HG02571 (cell line): ENCODE measurements around the gene RCVRN.

ENCODE experiments used
- ATAC-seq: cut with Tn5 transposase; IDR thresholded peaks from one replicate; pipeline ENCODE4 v1.9.1; 2021; ENCODE audit warnings: mild to moderate bottlenecking, moderate library complexity; ENCODE audit not compliant: unreplicated experiment

The RCVRN gene

GRCh38 chr17:9905078-9905415, at the start of gene RCVRN:
Gene RCVRN, minus strand, starts transcription at chr17:9905271. Its CDS starts 91 bp downstream, at chr17:9905180.
- ATAC-seq = no peak

GRCh38 chr17:9953492-9953891, 48.4 kb upstream of the RCVRN start:
- no peak for ATAC-seq

- no peak for ATAC-seq
Observed at GRCh38 chr17:9951803-9952202, 46.7 kb upstream of the RCVRN start.

GRCh38 chr17:9948928-9949327, 43.9 kb upstream of the RCVRN start:
- no peak for ATAC-seq

- no peak for ATAC-seq
Observed at GRCh38 chr17:9944704-9945103, 39.6 kb upstream of the RCVRN start.

GRCh38 chr17:9943343-9943742, 38.3 kb upstream of the RCVRN start:
- ATAC-seq = no peak

- no peak for ATAC-seq
Observed at GRCh38 chr17:9942885-9943284, 37.8 kb upstream of the RCVRN start.

GRCh38 chr17:9941305-9941704, 36.2 kb upstream of the RCVRN start:
- no peak for ATAC-seq

- no peak for ATAC-seq
Observed at GRCh38 chr17:9940841-9941240, 35.8 kb upstream of the RCVRN start.

- no peak for ATAC-seq
Observed at GRCh38 chr17:9938764-9939163, 33.7 kb upstream of the RCVRN start.

GRCh38 chr17:9937901-9938300, 32.8 kb upstream of the RCVRN start:
- no peak for ATAC-seq

GRCh38 chr17:9937241-9937761, 32.2 kb upstream of the RCVRN start:
- ATAC-seq = no peak

- ATAC-seq = no peak
Observed at GRCh38 chr17:9936095-9936494, 31.0 kb upstream of the RCVRN start.

- no peak for ATAC-seq
Observed at GRCh38 chr17:9935408-9935807, 30.3 kb upstream of the RCVRN start.

GRCh38 chr17:9934331-9934730, 29.3 kb upstream of the RCVRN start:
- ATAC-seq = no peak

- no peak for ATAC-seq
Observed at GRCh38 chr17:9932491-9932890, 27.4 kb upstream of the RCVRN start.

GRCh38 chr17:9931144-9931741, 26.2 kb upstream of the RCVRN start:
- no peak for ATAC-seq

- no peak for ATAC-seq
Observed at GRCh38 chr17:9929871-9930270, 24.8 kb upstream of the RCVRN start.

- ATAC-seq = no peak
Observed at GRCh38 chr17:9928601-9929333, 23.7 kb upstream of the RCVRN start.

- ATAC-seq = no peak
Observed at GRCh38 chr17:9926150-9926804, 21.2 kb upstream of the RCVRN start.

GRCh38 chr17:9925457-9925856, 20.4 kb upstream of the RCVRN start:
- no peak for ATAC-seq

GRCh38 chr17:9924735-9925191, 19.7 kb upstream of the RCVRN start:
- no peak for ATAC-seq
